MG63 (cell line): ENCODE data around the gene PITPNC1. TPM values are rescaled to one million over a fixed set of nuclear protein-coding genes. Genes with fewer than 3 reads are reported as not detected.
"Not testable (repeated sequence)": the region's sequence is repeated elsewhere in the genome, so short reads cannot be mapped to it uniquely, and the experiment has no call there.

Experiments used
- DNase-seq: peaks from one replicate; pipeline ENCODE4 v3.0.0-alpha.2; 2020
- H3K27me3 ChIP-seq: fragments of 250-450 bp; sonication (Bioruptor Pico); 2 replicates; pipeline ENCODE4 v1.5.1; 2020; ENCODE audit warnings: mild to moderate bottlenecking, moderate library complexity
- H3K36me3 ChIP-seq: fragments of 250-450 bp; sonication (Bioruptor Pico); 2 replicates; pipeline ENCODE4 v1.5.1; 2020; ENCODE audit warnings: mild to moderate bottlenecking, moderate library complexity
- H3K4me3 ChIP-seq: fragments of 250-450 bp; sonication (Bioruptor Pico); 2 replicates; pipeline ENCODE4 v1.5.1; 2020; ENCODE audit warnings: mild to moderate bottlenecking, moderate library complexity
- H3K9me3 ChIP-seq: fragments of 250-450 bp; sonication (Bioruptor Pico); 2 replicates; pipeline ENCODE4 v1.5.1; 2020; ENCODE audit warnings: mild to moderate bottlenecking, moderate library complexity
- total RNA-seq: library from RNA; depleted of rRNA; stranded (reverse); fragments of >200 nt; shearing (Covaris generic); gene quantifications from 2 replicates; pipeline ENCODE4 v1.2.3, GENCODE V29; 2014; ENCODE audit warnings: low replicate concordance

The PITPNC1 gene
- total RNA-seq, 1 experiment from 2014 or later, result 0.99 TPM

- H3K4me3 ChIP-seq, result no peak overlapping the region
- peaks cover under 1% of the 10 kb centered on the region; the same call in 1 of the 2 replicates for H3K27me3 ChIP-seq
- no peaks in the 10 kb centered on the region for H3K9me3 ChIP-seq
- H3K36me3 ChIP-seq, result no peaks in the 10 kb centered on the region
- DNase-seq, result no peak
These were observed 123.2 kb downstream of the PITPNC1 start for GRCh38 chr17:67500261-67500660.

DNA sequence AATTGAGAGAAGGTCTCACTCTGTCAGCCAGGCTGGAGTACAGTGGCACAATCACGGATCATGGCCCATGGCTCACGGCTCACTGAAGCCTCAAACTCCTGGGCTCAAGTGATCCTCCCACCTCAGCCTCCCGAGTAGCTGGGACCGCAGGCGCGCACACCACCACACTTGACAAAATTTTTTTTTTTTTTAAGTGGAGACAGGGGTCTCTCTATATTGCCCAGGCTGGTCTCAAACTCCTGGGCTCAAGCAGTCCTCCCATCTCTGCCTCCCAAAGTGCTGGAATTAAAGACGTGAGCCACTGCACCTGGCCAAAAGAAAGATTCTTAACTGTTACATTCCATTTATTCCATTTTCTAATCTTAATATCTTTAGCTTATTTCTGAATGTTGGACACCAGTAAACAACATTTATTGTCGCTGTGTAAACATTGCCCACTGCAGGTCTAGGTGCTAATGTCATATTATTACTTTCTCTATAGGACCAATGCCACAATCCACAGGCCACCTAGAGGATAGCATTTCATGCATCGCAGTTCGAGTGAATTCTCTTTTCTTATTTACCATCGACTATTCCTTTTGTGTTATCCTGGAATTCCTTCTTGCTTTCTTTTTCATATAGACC lies 123.7 kb downstream of the PITPNC1 start:
- no peak for DNase-seq
- Histone ChIP-seq H3K9me3 (no peaks in the 10 kb centered on the region), H3K4me3 (no peak overlapping the region), H3K27me3 (peaks cover 4% of the 10 kb centered on the region), H3K36me3 (no peaks in the 10 kb centered on the region)

GRCh38 chr17:67502151-67502550 lies 125.1 kb downstream of the PITPNC1 start:
- Histone ChIP-seq H3K36me3 (no peaks in the 10 kb centered on the region), H3K4me3 (no peak overlapping the region), H3K9me3 (no peaks in the 10 kb centered on the region; the same call in 1 of the 2 replicates), H3K27me3 (peaks cover 4% of the 10 kb centered on the region)
- no peak for DNase-seq

GRCh38 chr17:67503184-67503583 lies 126.1 kb downstream of the PITPNC1 start:
- H3K36me3 ChIP-seq, result no peaks in the 10 kb centered on the region
- H3K27me3 ChIP-seq, result peaks cover 4% of the 10 kb centered on the region
- peaks cover 6% of the 10 kb centered on the region; the same call in 1 of the 2 replicates for H3K9me3 ChIP-seq
- H3K4me3 ChIP-seq, result no peak overlapping the region
- peak; percentile 17 for DNase-seq

DNA sequence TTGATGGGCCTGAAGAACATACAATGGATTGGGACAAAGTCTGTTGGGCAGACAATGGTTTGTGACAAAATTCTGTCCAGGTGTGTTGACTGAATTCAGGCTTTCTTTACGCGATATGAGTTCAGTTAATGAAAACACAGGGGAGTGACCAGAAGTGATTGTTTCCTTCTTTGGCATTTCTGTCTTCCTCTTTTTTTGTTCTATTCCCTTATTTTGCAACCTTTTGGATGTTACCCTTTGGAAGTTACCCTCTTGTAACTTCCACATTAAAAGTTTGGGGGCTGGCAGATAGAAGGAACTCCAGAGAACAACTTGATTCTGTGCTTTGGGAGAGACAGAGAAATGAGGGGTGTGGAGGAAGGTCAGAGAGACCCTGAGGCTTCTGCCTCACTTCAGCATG lies 126.7 kb downstream of the PITPNC1 start:
- peaks cover 4% of the 10 kb centered on the region for H3K27me3 ChIP-seq
- no peaks in the 10 kb centered on the region for H3K36me3 ChIP-seq
- H3K4me3 ChIP-seq, result no peak overlapping the region
- H3K9me3 ChIP-seq, result peaks cover 7% of the 10 kb centered on the region; the same call in 1 of the 2 replicates
- no peak for DNase-seq

GRCh38 chr17:67504182-67504581 lies 127.1 kb downstream of the PITPNC1 start:
- Histone ChIP-seq H3K27me3 (peaks cover 4% of the 10 kb centered on the region), H3K36me3 (no peaks in the 10 kb centered on the region), H3K4me3 (no peak overlapping the region), H3K9me3 (peaks cover 7% of the 10 kb centered on the region; the same call in 1 of the 2 replicates)
- DNase-seq, result no peak

DNA sequence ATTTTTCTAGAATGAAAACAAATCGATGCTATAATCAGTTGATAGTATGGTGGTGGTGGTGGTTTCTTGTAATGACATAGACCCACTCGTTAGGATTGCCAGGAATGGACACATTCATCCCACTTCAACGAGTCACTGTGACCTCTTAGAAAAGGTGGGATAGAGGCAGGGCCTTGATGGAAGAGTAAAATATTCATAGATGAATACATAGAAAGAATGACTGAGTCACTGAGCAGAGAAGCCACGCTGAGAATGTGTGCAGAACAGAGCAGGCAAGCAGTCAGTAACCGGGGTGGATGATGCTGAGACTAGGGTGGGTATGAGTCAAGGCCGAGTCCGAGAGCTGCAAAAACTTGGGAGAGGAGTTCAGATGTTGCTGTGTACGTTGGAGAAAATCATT lies 129.9 kb downstream of the PITPNC1 start:
- no peak overlapping the region for H3K4me3 ChIP-seq
- H3K27me3 ChIP-seq, result peaks cover 4% of the 10 kb centered on the region
- no peak for DNase-seq
- peaks cover 7% of the 10 kb centered on the region; the same call in 1 of the 2 replicates for H3K9me3 ChIP-seq
- H3K36me3 ChIP-seq, result no peaks in the 10 kb centered on the region

DNA sequence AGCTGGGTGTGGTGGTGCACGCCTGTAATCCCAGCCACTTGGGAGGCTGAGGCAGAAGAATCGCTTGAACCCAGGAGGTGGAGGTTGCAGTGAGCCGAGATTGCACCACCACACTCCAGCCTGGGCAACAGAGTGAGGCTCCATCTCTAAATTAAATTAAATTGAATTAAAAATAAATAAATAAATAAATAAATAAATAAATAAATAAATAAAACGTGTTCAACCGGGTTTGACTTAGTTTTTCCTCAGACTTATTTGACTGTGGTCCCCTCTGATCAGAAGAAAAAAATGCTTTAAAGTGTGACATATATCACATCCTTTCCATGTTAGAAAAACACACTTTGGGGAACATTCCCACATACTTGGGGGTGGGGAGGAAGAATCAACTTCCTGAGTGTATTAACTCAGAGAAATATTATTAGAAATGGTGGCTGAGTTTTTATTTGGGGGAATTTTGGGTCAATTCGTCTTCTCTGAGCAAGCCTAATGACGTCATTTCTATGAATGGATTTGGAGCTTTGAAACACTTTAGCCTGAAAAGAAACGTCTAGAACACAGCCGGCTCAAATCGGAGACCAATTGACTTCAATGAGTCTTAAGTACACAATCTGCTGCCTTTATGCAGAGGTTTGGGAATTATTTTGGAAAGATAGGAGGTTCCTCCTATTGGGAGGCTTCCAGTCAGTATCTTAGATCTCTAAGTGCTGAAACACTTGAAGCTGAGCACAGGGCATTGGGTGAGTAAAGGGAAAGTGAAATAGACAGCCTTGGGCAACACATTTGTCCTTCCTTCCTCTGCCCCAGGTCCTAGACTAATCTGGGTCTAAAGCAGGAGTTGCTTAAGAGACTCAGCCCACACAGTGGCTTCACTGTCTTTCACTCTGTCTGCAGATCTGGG lies 132.6 kb downstream of the PITPNC1 start:
- Histone ChIP-seq H3K36me3 (no peaks in the 10 kb centered on the region), H3K4me3 (no peak overlapping the region), H3K27me3 (peaks cover 4% of the 10 kb centered on the region), H3K9me3 (peaks cover 7% of the 10 kb centered on the region; the same call in 1 of the 2 replicates)
- no peak for DNase-seq

- no peak for DNase-seq
- Histone ChIP-seq H3K9me3 (peaks cover 7% of the 10 kb centered on the region; the same call in 1 of the 2 replicates), H3K4me3 (no peak overlapping the region), H3K36me3 (no peaks in the 10 kb centered on the region), H3K27me3 (no peaks in the 10 kb centered on the region)
These were observed 133.9 kb downstream of the PITPNC1 start for GRCh38 chr17:67511012-67511411.

- no peaks in the 10 kb centered on the region for H3K27me3 ChIP-seq
- no peaks in the 10 kb centered on the region for H3K36me3 ChIP-seq
- no peak overlapping the region for H3K4me3 ChIP-seq
- no peak for DNase-seq
- H3K9me3 ChIP-seq, result peaks cover 7% of the 10 kb centered on the region; the same call in 1 of the 2 replicates
These were observed 134.7 kb downstream of the PITPNC1 start for GRCh38 chr17:67511804-67512203.

GRCh38 chr17:67514998-67515397 lies 137.9 kb downstream of the PITPNC1 start:
- Histone ChIP-seq H3K27me3 (no peaks in the 10 kb centered on the region), H3K9me3 (no peaks in the 10 kb centered on the region; the same call in 1 of the 2 replicates), H3K36me3 (no peaks in the 10 kb centered on the region), H3K4me3 (no peak overlapping the region)
- no peak for DNase-seq

DNA sequence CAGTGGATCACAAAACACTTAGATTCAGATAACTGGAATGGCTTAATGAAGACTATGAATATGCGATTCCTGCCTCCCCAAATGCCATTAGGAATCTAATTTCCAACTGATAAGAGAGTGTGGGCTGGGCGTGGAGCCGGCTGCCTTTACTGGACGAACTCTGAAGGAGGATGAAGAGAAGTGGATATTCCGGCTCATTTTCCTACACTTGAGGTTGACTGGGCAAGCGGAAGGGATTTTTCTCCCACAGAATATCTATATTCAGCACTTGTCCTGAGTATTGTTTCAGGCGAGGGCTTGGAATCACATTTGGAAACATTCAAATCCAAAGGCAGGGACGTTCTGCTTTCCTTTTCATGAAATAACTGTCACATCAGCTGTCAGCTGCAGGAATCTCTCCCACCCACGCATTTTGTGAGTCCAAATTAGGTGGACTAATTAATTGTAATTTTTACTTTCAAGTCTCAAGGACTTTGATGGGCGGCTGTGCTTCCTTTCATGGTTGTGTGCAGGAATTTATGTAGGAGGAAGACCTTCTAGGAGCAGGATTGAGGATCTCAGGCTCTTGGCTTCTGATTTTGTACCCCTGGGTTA lies 138.5 kb downstream of the PITPNC1 start:
- DNase-seq, result no peak
- no peaks in the 10 kb centered on the region for H3K27me3 ChIP-seq
- H3K36me3 ChIP-seq, result no peaks in the 10 kb centered on the region
- H3K9me3 ChIP-seq, result no peaks in the 10 kb centered on the region; the same call in 1 of the 2 replicates
- H3K4me3 ChIP-seq, result no peak overlapping the region

- not testable (repeated sequence) for H3K27me3 ChIP-seq, H3K9me3 ChIP-seq, H3K36me3 ChIP-seq, H3K4me3 ChIP-seq, DNase-seq
These were observed 139.5 kb downstream of the PITPNC1 start for GRCh38 chr17:67516571-67516970.

GRCh38 chr17:67517325-67517724 lies 140.2 kb downstream of the PITPNC1 start:
- no peak for DNase-seq
- Histone ChIP-seq H3K4me3 (no peak overlapping the region), H3K27me3 (no peaks in the 10 kb centered on the region)

GRCh38 chr17:67518876-67519275 lies 141.8 kb downstream of the PITPNC1 start:
- Histone ChIP-seq H3K9me3 (no peaks in the 10 kb centered on the region; the same call in 1 of the 2 replicates), H3K36me3 (no peaks in the 10 kb centered on the region), H3K4me3 (no peak overlapping the region), H3K27me3 (no peaks in the 10 kb centered on the region)
- no peak for DNase-seq

More at GRCh38 chr17:67517325-67517724, 140.2 kb downstream of the PITPNC1 start:
- Histone ChIP-seq H3K9me3 (no peaks in the 10 kb centered on the region; the same call in 1 of the 2 replicates), H3K36me3 (no peaks in the 10 kb centered on the region)

DNA sequence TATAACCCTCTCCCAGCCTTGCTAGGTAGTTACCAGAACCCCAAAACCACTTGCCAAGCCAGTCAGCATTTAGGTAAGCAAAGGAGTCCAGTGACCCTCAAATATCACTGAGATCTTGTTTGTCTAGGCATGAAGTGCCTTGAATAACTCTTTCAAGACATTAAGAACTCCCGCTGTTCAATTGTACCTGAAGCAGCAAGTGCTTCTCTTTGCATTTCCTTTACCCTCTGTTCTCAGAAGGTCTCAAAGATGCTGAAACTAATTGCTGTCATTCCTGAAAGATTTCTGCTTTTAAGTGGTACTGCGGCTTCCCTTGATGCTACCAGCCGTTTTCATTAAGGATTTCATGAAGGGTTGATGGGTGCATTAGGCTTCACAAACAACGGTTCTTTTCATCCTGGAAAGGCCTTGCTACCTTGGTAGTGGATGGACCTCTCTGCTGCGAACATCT lies 142.7 kb downstream of the PITPNC1 start:
- no peak for DNase-seq
- H3K4me3 ChIP-seq, result no peak overlapping the region
- no peaks in the 10 kb centered on the region for H3K36me3 ChIP-seq
- no peaks in the 10 kb centered on the region for H3K27me3 ChIP-seq
- H3K9me3 ChIP-seq, result no peaks in the 10 kb centered on the region; the same call in 1 of the 2 replicates
